Effector CD4-positive, alpha-beta T cell (primary cell): Measurements from ENCODE around the gene LYZL4.

Experiments
- DNase-seq: peaks from one replicate; pipeline ENCODE4 v3.0.0-alpha.2; 2020

LYZL4 gene

GRCh38 chr3:42369832-42370231, 40.6 kb downstream of the LYZL4 start:
- DNase-seq: no peak

- DNase-seq: no peak
Observed at GRCh38 chr3:42369304-42369703, 41.1 kb downstream of the LYZL4 start.

GRCh38 chr3:42368861-42369260, 41.5 kb downstream of the LYZL4 start:
- no peak for DNase-seq

DNA sequence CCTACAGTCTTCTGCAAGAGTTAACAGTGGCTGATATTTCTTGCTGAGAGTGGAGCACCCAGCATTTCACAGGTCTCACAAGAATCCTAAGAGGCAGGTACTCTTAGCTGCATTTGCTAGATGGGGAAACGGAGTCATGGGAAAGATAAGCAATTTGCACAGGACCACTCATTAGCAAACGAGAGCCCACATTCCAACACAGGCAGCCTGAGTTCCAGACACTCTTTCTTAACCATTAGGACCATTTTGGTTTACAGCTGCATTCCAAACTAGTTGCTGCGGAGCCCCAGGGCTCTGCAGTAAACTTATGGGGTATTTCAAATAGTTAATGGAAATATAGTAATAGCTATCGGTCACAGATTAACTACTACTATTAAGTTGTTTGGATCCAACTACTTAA, 42.5 kb downstream of the LYZL4 start:
- no peak for DNase-seq

DNA sequence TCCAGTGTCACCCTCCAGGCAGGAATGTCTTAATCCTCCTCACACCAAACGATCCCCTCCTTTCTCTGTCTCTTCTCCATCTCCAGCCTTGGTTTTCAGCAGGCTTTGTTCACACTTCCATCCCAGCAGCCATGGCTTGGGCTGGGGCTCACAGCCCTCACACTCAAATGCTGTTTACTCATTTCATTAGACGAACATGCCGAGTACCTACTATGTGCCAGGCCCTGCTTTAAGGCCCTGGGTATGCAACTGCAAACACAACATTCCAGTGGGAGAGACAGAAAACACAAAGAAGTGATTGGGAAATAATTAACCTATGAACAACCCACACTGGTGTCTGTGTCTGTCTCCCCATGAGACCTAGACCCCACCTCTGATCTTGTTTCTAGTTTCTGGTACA, 43.9 kb downstream of the LYZL4 start:
- DNase-seq: no peak

DNA sequence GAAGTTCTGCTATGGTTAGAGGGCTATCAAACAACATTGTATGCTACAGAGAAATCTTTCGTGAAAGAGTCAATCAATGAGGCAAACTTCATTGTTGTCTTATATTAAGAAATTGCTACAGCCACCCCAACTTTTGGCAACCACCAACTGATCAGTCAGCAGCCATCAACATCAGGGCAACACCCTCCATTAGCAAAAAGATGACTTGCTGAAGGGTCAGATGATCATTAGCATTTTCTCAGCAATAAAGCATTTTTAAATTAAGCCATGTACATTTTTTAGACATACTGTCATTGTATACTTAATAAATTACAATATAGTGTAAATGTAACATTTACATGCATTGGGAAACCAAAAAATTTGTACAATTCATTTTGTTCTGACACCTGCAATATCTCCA, 53.1 kb downstream of the LYZL4 start:
- no peak for DNase-seq

GRCh38 chr3:42355612-42356011, 54.8 kb downstream of the LYZL4 start:
- no peak for DNase-seq

DNA sequence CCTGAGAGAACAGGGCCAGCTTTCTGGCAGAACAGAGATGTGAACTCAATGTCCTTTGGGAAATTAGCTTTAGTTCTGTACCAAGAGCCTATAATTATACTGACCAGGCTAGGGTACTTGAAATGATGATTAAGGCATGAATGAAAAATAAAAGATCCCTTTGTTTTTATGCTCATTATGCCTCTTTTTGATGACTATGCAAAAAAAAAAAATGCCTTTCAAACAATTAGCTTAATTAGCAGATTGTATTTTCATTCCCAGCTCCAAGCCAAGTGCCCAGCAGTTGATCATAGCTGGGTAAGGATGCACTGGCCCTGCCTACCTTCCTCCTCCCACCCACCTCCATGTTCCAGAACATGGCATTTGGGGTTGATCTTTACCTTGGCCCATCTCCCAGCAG, 56.8 kb downstream of the LYZL4 start:
- DNase-seq: no peak

DNA sequence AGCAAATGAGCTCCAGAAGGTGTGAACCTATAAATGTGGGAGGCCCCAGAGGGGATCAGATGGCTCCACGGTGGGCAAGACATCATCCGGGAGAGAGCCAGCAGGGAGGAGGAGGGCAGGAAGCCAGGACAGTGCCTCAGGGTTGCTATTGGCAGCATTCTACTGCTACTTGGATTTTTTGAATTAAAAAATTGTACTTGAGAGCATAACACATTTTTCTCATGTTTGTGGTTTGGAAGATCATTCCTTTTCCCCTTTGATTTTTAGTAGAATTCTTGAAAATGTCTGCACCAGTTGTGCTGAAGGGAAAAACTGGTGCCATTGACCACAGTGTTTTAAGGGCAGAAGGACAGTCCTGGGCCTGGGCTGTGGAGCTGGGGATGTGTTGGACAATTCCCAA, 59.2 kb downstream of the LYZL4 start:
- DNase-seq: no peak

GRCh38 chr3:42349765-42350594, 60.4 kb downstream of the LYZL4 start:
- DNase-seq: no peak

- DNase-seq: no peak
Observed at GRCh38 chr3:42347928-42348327, 62.5 kb downstream of the LYZL4 start.
